LHCN-M2 (cell line): ENCODE data around the gene POFUT2. TPM values are rescaled to one million over a fixed set of nuclear protein-coding genes. Genes with fewer than 3 reads are reported as not detected.

Experiments
- DNase-seq: peaks from one replicate; pipeline ENCODE4 v3.0.0-alpha.2; 2012; ENCODE audit warnings: low read depth
- polyA plus RNA-seq: library from polyadenylated mRNA; unstranded; fragments of >200 nt; gene quantifications from one replicate; pipeline ENCODE4 v1.2.1, GENCODE V29; 2012; ENCODE audit warnings: missing spikeins
- total RNA-seq: library from RNA; depleted of rRNA; stranded (reverse); fragments of >200 nt; gene quantifications from 2 replicates; pipeline ENCODE4 v1.2.3, GENCODE V29; 2014; rRNA removed

POFUT2 gene, protein sequence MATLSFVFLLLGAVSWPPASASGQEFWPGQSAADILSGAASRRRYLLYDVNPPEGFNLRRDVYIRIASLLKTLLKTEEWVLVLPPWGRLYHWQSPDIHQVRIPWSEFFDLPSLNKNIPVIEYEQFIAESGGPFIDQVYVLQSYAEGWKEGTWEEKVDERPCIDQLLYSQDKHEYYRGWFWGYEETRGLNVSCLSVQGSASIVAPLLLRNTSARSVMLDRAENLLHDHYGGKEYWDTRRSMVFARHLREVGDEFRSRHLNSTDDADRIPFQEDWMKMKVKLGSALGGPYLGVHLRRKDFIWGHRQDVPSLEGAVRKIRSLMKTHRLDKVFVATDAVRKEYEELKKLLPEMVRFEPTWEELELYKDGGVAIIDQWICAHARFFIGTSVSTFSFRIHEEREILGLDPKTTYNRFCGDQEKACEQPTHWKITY
- total RNA-seq: 25.5 and 31.3 TPM in 2 replicates
- 37.5 TPM for polyA plus RNA-seq

GRCh38 chr21:45287438-45288391, at the start of gene POFUT2:
Gene POFUT2, minus strand, starts transcription at chr21:45287895. Its CDS starts 24 bp downstream, at chr21:45287871.
- DNase-seq: peak; percentile 91

DNA sequence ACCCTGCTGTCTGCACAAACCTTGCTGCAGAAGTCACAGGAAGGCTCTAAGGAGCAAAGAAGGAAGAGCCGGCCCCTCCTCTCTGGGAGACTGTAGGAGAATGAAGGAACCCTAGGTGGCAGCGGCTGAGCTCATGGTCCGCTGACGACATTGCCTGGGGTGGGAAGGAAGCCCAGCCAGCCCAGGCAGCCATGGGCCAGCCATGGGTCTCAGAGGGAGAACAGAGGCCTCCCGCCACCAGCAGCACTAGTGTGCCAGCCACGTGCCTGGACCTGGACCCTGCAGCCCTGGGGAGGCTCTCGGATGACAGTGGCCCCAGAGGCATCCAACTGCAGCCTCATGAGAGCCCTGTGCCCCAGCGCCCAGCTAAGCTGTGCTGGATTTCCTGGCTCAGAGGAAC, 49.2 kb upstream of the POFUT2 start:
- DNase-seq: no peak

GRCh38 chr21:45336535-45336810, 48.8 kb upstream of the POFUT2 start:
- DNase-seq: no peak

GRCh38 chr21:45335761-45336534, 48.3 kb upstream of the POFUT2 start:
- DNase-seq: no peak

GRCh38 chr21:45335151-45335760, 47.6 kb upstream of the POFUT2 start:
- no peak for DNase-seq

- no peak for DNase-seq
Measured at GRCh38 chr21:45334591-45335081, 46.9 kb upstream of the POFUT2 start.

- no peak for DNase-seq
Measured at GRCh38 chr21:45334134-45334533, 46.4 kb upstream of the POFUT2 start.

DNA sequence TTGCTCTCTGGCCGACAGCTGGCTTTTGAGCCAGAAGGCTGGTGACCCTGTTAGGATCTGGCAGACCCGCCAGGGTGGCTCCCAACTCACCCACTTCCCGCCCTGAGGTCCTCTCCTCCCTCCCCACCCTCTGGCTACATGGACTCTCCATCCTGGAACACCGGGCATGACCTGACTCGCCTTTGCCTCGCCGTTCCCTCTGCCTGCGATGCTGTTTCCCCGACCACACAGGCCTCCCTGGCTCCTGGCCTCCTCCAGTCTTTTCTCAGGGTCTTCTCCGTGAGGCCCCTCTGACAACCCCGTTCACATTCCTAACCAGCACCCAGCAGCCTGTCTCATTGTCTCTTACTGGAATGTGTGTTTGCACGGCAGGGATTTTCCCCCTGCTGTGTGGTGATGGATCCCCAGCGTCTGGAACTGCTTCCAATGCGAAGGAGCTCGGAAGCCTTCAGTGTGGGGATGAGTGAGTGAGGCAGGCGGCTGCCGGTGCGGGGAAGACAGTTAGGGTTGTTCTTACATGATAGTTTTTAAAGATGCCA, 46.0 kb upstream of the POFUT2 start:
- DNase-seq: no peak

DNA sequence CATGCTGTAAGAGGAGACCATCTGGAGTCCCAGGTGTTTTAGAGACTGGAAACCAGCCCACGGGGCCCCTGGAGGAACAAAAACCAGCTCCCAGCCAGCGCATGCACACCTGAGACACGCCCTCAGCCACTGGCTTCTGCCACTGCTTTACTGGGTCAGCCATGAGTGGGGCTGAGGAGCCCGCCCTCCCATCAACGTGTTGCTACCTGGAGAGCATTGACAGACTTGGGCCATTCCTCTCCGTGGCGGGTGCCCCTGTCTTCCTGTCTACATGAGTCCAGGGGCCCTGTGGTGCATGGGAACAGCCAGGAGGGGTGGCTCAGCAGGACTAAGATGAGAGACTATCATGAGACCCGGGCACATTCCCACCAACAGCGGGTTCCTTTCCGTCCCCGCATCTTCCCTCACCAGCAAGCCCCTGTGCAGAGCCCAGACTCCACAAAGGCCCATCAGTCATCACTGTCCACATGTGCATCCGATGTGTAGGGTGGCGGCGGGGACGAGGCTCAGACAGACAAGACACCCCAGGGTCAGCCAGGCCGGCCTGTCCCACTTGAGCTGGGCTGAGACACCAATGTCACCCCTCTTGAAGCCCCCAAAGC, 45.4 kb upstream of the POFUT2 start:
- DNase-seq: no peak

DNA sequence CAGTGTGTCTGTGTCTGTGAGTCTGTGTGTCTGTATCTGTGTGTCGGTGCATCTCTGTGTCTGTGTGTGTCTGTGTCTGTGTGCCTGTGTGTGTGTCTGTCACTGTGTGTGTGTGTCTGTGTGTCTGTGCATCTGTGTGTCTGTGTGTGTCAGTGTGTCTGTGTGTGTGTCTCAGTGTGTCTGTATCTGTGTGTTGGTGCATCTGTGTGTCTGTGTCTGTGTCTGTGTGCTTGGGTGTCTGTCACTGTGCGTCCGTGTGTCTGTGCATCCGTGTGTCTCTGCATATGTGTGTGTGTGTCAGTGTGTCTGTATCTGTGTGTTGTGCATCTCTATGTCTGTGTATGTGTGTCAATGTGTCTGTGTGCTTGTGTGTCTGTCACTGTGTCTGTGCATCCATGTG, 44.7 kb upstream of the POFUT2 start:
- no peak for DNase-seq

GRCh38 chr21:45331531-45332147, 43.9 kb upstream of the POFUT2 start:
- no peak for DNase-seq

GRCh38 chr21:45330851-45331261, 43.2 kb upstream of the POFUT2 start:
- no peak for DNase-seq

GRCh38 chr21:45330075-45330781, 42.5 kb upstream of the POFUT2 start:
- DNase-seq: peak; percentile 65

DNA sequence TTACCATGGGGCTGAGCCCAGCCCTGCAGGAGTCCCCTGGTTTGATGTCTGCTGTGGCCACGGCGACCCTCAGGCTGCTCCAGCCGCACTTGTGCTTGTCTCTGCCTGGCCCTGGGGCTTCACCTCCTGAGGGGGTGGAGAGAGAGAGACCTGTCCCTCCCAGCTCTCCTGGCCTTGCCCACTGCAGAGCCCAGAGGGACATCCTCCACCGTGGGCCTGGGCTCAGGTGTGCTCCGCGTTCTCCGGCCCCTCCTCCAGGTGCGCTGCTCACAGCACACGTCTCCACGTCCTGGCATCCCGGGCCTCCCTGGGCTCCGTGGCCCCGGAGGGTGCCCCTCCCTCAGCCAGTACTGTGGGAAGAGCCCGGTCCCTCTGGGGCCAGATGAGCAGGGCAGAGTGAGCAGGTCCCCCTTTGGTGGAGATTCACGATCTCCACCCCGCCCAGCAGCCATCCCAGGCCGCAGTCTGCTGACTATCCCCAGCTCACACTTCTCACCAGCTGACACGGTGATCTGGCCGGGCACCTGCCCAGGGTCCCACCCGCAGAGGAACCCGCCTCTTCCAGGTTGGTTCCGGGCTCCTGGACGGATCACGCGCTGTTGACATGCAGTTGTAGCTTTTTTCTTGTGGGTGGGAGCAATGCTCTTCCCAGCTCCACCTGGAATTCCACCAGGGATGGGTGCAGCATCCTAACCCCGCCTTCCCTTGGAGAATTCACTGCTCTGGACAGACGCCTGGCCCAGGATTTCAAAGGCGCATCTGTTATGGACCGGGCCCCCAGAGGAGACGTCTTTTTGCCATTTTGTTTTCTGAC, 41.8 kb upstream of the POFUT2 start:
- DNase-seq: no peak

GRCh38 chr21:45328198-45329091, 40.8 kb upstream of the POFUT2 start:
- DNase-seq: no peak

DNA sequence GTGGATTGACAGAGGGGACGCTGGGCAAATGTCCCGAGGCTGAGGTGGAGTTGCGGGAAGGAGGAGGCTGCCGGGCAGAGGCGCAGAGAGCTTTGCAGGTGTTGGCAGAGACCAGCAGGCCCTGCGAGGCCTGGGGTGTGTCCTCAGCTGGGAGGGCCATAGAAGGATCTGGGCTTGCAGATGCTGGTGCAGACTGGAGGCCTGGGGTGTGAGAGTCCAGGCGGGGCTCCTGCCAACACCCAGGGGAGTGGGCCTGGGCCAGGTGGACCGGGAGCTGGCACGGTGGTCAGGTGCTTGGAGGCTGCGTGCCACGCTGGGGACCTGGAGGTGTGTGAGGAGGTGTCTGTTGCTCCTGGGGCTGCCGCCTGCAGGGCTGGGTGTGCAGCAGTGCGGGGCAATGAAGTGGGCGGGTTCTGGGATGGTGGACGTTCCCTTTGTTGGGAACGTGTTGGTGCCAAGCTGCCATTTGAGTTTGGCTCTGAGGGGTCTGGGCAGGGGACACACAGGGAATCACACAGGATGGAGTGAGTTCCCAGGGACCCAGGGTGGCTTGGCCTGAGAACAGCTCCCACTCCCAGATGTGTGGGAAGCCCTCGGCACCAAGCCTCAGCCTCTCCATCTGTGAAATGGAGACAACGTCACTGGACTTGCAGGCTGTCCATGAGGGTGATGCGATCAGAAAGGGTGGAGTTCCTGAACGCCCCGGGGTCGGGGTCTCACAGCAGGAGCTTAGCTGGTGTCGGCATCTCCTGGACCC, 39.9 kb upstream of the POFUT2 start:
- DNase-seq: no peak
